ENCODE results near the gene IPO4.

GRCh38 chr14:24231263-24232120 lies 42.9 kb upstream of the IPO4 start:
- TF ChIP-seq POLR2AphosphoS5 (IDR thresholded peaks at IDR 0.05; ENCODE audit: low read length), result no peak
- TF ChIP-seq NFIC (IDR thresholded peaks at IDR 0.05; ENCODE audit: low read depth, low read length), result no peak
- TF ChIP-seq GABPA (IDR thresholded peaks at IDR 0.05; ENCODE audit: low read depth), result no peak
- no peak for TF ChIP-seq PBX3 (IDR thresholded peaks at IDR 0.05; ENCODE audit: insufficient replicate concordance, low read depth, low read length)
- no peak for TF ChIP-seq TAF1 (IDR thresholded peaks at IDR 0.05; ENCODE audit: borderline replicate concordance, low read depth, low read length)
- TF ChIP-seq ZNF274 (IDR thresholded peaks at IDR 0.05; ENCODE audit: insufficient read depth, insufficient read length), result no peak
- no peak for TF ChIP-seq BHLHE40 (IDR thresholded peaks at IDR 0.05; ENCODE audit: borderline replicate concordance in 1 of 2, low read depth in 2 of 2, low read length in 1 of 2)
- no peak for TF ChIP-seq EZH2 (IDR thresholded peaks at IDR 0.05; ENCODE audit: borderline replicate concordance, control insufficient read depth, low read depth, low read length)
- TF ChIP-seq HDAC6 (IDR thresholded peaks at IDR 0.05; ENCODE audit: unreplicated experiment), result no peak

Measured in GM12878 (cell line).